Embryonic facial prominence (tissue), 1 donor: ENCODE data around the gene MMP11.

Source experiments
- DNase-seq: peaks from one replicate; pipeline ENCODE4 v3.0.0-alpha.2; 2016; ENCODE audit errors: extremely low spot score

Gene MMP11

GRCh38 chr22:23801238-23801821 is 28.7 kb downstream of the MMP11 start:
- DNase-seq: no peak

DNA sequence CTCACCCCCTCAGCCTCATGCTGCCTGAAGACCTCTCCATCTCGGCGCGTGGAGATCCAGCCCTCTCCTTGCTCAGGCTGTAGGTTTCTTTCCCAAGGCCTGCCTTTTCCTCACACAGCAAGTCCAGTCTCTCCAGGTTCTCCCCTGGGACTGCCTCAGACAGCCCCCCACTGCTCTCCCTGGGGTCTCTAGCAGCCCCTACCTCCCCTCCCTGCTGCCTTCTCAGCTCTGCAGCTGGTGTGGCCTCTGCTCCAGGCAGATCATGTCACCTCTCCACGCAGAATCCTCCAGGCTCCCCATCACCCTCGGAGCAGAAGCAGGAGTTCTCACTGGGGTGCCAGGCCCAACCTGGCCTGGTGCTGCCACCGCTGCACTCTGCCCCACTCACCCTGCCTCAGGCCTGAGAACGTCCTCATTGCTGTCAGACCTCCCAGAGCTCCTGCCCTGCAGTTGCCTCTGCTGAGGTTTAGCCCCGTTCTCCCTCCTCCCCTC is 29.3 kb downstream of the MMP11 start:
- DNase-seq: no peak

- DNase-seq: no peak
Observed at GRCh38 chr22:23803001-23803819, 30.6 kb downstream of the MMP11 start.

GRCh38 chr22:23804781-23805291 is 32.2 kb downstream of the MMP11 start:
- no peak for DNase-seq

GRCh38 chr22:23806837-23807236 is 34.2 kb downstream of the MMP11 start:
- no peak for DNase-seq

GRCh38 chr22:23812378-23812777 is 39.7 kb downstream of the MMP11 start:
- DNase-seq: no peak

GRCh38 chr22:23815541-23816155 is 43.0 kb downstream of the MMP11 start:
- DNase-seq: no peak

GRCh38 chr22:23816156-23816976 is 43.7 kb downstream of the MMP11 start:
- DNase-seq: no peak

- DNase-seq: no peak
Observed at GRCh38 chr22:23817146-23817545, 44.5 kb downstream of the MMP11 start.

DNA sequence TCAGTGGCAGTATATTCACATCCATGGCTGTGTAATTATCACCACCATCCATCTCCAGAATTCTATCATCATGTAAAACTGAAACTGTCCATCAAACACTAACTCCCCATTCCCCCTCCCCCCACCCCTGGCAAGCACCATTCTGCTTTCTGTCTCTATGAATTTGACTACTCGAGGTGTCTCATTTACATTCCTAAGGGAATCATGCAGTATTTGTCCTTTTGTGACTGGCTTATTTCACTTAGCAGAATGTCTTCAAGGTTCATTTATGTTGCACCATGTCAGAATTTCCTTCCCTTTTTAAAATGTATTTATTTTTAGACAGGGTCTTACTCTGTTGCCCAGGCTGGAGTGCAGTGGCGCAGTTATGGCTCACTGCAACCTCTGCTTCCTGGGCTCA is 45.9 kb downstream of the MMP11 start:
- no peak for DNase-seq

DNA sequence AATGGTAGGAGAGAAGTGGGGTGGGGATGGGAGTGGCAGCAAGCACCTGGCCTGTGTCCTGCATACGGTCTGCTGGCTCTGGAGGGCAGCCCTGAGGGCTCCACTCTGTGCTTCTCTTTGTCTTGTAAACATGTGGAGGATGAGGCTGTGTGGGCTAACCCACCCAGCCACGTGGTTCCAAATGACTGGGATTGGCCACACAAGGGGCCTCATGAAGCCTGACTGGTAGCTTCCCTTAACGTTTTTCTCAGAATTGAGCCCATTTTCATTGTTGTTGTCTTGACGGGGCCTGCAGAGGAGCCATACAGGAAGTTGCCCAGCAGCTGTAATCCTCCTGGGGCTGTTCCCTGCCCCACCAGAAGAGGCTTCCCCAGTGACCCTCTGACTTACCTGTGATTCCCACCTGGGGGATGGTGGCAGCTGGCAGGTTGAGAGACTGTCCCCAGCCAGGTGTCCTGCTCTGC is 48.1 kb downstream of the MMP11 start:
- DNase-seq: no peak

GRCh38 chr22:23822101-23822671 is 49.5 kb downstream of the MMP11 start:
- no peak for DNase-seq

GRCh38 chr22:23823331-23823791 is 50.7 kb downstream of the MMP11 start:
- DNase-seq: no peak

- no peak for DNase-seq
Observed at GRCh38 chr22:23824476-23825245, 52.0 kb downstream of the MMP11 start.

- no peak for DNase-seq
Observed at GRCh38 chr22:23825246-23825905, 52.7 kb downstream of the MMP11 start.

- DNase-seq: no peak
Observed at GRCh38 chr22:23826510-23827350, 54.1 kb downstream of the MMP11 start.

- DNase-seq: no peak
Observed at GRCh38 chr22:23827351-23827995, 54.8 kb downstream of the MMP11 start.
